Stimulated activated CD4-positive, alpha-beta T cell treated with anti-CD3 and anti-CD28 coated beads, TNF-alpha, amount 100 ng/mL, for 1 hour (primary cell): ENCODE data around the gene MPG.
"Not testable (repeated sequence)": the region's sequence is repeated elsewhere in the genome, so short reads cannot be mapped to it uniquely, and the experiment has no call there.

Source experiments
- DNase-seq, 3 donors: peaks; one replicate each; pipeline ENCODE4 v3.0.0-alpha.2; 2020; ENCODE audit warnings: low read depth in 3 of 3, low spot score in 1 of 3

The MPG gene

GRCh38 chr16:77807-78443 lies at the start of gene MPG:
TSS of gene MPG (plus strand) at chr16:78225. CDS start at chr16:78310, 85 bp downstream.
- peak; percentile 59 to 81 (median 66) for DNase-seq

- not testable (repeated sequence) for DNase-seq
Observed at GRCh38 chr16:30627-31026, 47.4 kb upstream of the MPG start.

- not testable (repeated sequence) for DNase-seq
Observed at GRCh38 chr16:33154-33876, 44.7 kb upstream of the MPG start.

- DNase-seq: no peak
Observed at GRCh38 chr16:33877-34647, 44.0 kb upstream of the MPG start.

- no peak for DNase-seq
Observed at GRCh38 chr16:34648-34987, 43.4 kb upstream of the MPG start.

- no peak for DNase-seq
Observed at GRCh38 chr16:35011-35677, 42.9 kb upstream of the MPG start.

DNA sequence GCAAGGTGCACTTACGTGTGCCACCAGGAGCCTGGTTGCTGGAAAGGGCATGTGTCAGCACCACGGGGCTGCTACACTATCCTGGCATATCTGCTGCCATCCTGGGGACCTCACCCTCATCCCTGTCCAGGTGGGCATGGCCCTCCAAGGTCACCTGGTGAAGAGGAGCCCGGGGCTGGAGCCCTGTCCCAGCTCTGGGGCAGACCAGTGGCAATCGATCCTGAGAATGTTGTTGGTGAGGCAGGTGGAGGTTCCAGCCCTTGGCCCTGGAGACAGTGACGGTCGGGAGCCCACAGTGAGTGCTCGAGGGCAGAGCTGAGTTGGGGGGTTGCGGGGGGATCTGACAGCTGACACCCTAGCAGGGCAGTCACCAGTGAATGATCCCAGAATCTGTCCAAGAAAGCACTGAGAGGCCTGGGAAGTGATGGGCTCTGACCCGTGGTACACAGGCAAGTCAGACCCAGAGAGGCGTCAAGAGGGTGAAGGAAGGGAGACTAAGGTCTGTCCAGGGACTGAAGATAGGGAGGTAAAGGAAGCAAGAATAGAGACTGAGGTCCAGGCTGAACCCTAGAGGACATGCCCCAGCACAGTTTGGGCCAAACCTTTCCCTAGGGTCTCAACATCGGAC lies 42.2 kb upstream of the MPG start:
- no peak for DNase-seq

DNA sequence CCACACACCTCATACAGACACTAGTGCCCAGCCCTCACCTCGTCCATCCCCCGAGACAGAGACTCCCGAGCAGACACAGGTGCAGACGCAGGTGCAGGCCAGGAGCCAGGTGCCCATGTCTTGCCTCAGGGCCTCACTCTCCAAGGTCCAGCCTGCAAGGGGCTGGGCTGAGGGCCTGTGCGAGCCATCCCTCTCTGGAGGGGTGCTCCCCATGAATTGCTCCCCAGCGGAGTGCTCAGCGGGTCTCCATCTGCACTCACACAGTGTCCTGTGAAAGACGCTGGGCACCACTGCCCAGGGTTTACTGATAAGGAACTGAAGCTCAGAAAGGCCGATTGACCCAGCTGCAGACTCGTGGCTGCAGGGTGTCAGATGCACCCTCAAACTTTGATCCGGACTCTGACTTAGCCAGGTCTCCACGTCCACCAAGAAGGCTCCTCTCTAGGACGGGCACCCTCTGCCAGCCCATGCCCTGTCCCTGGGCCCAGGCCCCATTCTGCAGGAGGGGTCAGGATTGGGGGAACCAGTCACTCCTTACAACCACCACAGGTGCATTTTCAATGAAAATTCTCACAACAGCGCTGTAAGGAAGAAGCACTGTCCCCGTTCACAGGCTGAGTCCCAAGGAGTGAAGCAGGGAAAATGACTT lies 41.6 kb upstream of the MPG start:
- no peak for DNase-seq

DNA sequence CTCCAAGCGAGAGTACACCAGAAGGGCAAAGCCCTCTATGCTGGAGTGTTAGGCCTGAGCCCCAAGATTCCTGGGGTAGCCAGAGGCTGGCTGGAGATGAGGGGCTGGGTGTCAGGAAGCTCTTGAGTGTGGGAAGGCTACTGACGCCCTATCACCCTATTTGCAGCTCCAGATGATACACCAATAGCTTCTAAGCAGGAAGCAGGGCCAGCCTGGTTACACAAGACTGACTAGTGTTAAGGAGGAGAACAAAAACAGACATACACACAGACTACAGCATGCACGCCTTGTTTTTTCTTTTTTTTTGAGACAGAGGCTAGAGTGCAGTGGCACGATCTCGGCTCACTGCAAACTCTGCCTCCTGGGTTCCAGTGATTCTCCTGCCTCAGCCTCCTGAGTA lies 40.5 kb upstream of the MPG start:
- DNase-seq: no peak

DNA sequence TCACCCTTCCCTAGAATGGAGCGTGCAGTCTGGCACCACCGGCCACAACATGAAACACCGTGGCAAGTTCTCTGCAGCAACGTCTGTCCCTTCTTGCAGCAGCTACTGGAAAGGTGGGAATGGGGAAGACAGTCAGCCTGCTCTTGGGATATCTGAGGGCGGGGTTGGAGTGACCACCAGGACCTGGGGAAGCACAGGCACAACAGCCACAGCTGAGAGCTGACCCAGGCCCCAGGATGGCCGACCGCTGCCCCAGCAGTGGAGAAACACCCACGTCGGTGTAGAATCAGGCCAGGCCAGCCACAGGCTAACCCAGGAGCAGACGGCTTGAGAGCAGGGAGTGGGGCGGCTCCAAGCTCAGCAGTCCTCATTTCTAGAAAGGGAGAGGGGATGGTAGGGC lies 39.8 kb upstream of the MPG start:
- DNase-seq: not testable (repeated sequence)

- DNase-seq: no peak
Observed at GRCh38 chr16:38941-39892, 38.8 kb upstream of the MPG start.

- DNase-seq: no peak
Observed at GRCh38 chr16:41439-42068, 36.5 kb upstream of the MPG start.

DNA sequence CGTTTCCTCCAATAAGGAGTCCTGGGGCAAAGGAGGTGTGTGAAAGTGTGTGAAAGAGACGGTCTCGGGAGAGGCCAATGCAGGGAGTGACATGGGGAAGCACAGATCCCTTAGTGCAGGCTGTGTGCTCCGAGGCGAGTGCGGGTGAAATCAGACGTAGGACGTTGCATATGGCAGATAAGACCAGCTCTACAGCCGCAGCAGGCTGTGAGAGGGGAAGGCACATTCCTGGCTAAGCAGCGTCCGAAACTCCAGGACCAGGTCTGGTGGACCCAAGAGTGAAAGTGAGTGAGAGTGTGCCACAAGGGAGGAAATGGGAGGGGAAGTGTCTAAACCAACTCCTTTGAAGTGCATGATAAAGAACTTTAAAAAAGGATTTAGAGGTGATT lies 36.0 kb upstream of the MPG start:
- DNase-seq: no peak

DNA sequence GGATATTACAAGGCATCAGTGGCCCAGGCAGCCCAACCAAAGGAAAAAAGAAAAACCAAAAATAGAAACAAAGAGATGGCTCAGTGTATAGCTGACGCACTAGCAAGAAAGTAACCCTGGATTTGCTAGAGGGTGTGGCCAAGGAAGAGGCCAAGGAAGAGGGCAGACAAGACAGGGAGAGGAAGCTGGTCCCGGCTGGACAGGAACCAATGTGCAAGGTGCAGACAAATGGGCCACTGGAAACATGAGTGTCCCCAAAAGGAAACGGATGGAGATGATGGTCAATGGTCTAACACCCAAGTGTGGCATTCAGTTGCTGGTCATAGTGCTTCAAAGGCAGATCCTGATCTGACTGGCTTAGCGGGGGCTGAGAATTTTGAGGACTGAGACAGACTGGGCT lies 35.3 kb upstream of the MPG start:
- DNase-seq: no peak

GRCh38 chr16:43294-43693 lies 34.7 kb upstream of the MPG start:
- no peak for DNase-seq

- DNase-seq: no peak
Observed at GRCh38 chr16:44655-45054, 33.4 kb upstream of the MPG start.

DNA sequence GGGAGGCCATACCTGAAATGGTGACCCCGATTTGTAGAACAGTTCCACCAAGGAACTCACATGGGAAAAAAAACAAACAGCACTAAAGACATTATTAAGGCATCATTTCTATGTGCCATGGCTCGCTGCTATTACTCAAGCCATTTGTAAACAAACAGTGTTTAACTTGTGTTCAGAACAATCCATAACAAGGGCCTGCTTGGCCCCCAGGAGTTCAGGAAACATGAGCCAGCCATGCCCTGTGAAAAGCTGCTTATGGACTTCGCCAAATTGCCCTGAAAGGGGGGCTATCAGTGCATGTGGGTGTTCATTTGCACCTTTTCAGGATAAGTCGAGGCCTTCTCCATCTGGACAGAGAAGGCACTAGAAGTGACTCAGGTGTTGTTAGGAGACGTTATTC lies 32.6 kb upstream of the MPG start:
- no peak for DNase-seq

DNA sequence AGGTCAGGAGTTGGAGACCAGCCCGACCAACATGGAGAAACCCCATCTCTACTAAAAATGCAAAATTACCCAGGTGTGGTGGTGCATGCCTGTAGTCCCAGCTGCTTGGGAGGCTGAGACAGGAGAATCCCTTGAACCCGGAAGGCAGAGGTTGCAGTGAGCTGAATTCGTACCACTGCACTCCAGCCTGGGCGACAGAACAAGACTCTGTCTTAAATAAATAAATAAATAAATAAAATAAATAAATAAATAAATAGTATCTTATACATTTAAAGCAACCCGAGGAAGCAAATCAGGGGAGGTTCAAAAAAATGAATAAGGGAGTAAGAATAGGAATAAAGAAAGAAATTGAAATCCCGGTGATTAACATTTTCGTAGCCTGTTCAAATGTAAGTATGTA lies 31.5 kb upstream of the MPG start:
- not testable (repeated sequence) for DNase-seq

GRCh38 chr16:47234-47633 lies 30.8 kb upstream of the MPG start:
- DNase-seq: no peak
